ENCODE measurements around the gene ZEB1.

DNA sequence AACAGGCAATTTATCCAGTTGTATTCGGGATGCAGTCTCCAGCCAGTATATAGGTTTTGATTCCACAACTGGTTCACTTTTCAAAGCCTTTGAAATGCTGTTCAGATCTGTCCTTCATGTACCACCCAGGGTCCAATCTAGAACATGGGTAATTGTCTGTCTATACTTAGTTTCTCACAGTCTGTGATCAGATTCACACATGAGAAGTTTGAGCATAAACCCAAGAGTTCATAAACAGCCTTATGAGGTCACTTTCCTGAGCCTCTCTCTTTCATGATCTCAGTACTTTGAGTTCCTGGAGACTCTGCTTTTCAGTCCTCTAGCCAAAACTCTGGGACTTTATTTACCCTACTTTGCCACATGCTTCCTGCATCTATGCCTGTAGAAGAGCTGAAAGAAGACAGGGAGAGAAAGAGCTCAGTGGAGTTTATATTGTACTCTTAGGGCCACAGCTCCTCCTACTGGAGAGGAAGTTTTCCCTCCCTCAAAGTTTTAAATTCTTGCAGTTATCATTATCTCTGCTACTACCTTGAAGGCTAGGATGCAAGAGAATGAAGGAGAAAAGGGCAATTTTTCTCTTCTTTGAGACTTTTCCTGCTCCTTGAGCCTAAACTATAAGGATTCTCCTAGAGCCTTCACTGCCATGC lies 172.0 kb downstream of the ZEB1 start:
- no peak for TF ChIP-seq EZH2phosphoT487 (IDR thresholded peaks at IDR 0.05)
- TF ChIP-seq, protein P1, sequence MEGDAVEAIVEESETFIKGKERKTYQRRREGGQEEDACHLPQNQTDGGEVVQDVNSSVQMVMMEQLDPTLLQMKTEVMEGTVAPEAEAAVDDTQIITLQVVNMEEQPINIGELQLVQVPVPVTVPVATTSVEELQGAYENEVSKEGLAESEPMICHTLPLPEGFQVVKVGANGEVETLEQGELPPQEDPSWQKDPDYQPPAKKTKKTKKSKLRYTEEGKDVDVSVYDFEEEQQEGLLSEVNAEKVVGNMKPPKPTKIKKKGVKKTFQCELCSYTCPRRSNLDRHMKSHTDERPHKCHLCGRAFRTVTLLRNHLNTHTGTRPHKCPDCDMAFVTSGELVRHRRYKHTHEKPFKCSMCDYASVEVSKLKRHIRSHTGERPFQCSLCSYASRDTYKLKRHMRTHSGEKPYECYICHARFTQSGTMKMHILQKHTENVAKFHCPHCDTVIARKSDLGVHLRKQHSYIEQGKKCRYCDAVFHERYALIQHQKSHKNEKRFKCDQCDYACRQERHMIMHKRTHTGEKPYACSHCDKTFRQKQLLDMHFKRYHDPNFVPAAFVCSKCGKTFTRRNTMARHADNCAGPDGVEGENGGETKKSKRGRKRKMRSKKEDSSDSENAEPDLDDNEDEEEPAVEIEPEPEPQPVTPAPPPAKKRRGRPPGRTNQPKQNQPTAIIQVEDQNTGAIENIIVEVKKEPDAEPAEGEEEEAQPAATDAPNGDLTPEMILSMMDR (IDR thresholded peaks at IDR 0.05): peak; percentile 81
- TF ChIP-seq EZH2 (IDR thresholded peaks at IDR 0.05): no peak

Measured in neural progenitor cell (in vitro differentiated cells).